Muscle layer of duodenum (tissue), 2 donors: Measurements from ENCODE around the gene CPD.

Source experiments
- H3K27ac ChIP-seq: one replicate; pipeline ENCODE4 v1.7.0; 2013; ENCODE audit warnings: mild to moderate bottlenecking, low read length
- H3K27me3 ChIP-seq: one replicate; pipeline ENCODE4 v1.7.0; 2013; ENCODE audit warnings: low read depth, mild to moderate bottlenecking, control low read depth, low read length
- H3K36me3 ChIP-seq, 2 donors: one replicate each; pipeline ENCODE4 v1.7.0; 2013; ENCODE audit warnings: low read length in 2 of 2, control low read depth in 1 of 2, mild to moderate bottlenecking in 1 of 2; ENCODE audit not compliant: insufficient read depth in 2 of 2, control insufficient read depth in 1 of 2
- H3K4me1 ChIP-seq, 2 donors: one replicate each; pipeline ENCODE4 v1.7.0; 2013; ENCODE audit warnings: low read length in 2 of 2, mild to moderate bottlenecking in 2 of 2, control low read depth in 1 of 2, moderate library complexity in 1 of 2; ENCODE audit not compliant: insufficient read depth in 2 of 2, control insufficient read depth in 1 of 2
- H3K4me3 ChIP-seq, 2 donors: one replicate each; pipeline ENCODE4 v1.7.0; 2013; ENCODE audit warnings: low read length in 2 of 2, low read depth in 1 of 2, mild to moderate bottlenecking in 1 of 2
- H3K9me3 ChIP-seq, 2 donors: one replicate each; pipeline ENCODE4 v1.7.0; 2013; ENCODE audit warnings: low read length in 2 of 2, control low read depth in 1 of 2, mild to moderate bottlenecking in 1 of 2; ENCODE audit not compliant: control insufficient read depth in 1 of 2
- donor health status: healthy.

CPD gene

DNA sequence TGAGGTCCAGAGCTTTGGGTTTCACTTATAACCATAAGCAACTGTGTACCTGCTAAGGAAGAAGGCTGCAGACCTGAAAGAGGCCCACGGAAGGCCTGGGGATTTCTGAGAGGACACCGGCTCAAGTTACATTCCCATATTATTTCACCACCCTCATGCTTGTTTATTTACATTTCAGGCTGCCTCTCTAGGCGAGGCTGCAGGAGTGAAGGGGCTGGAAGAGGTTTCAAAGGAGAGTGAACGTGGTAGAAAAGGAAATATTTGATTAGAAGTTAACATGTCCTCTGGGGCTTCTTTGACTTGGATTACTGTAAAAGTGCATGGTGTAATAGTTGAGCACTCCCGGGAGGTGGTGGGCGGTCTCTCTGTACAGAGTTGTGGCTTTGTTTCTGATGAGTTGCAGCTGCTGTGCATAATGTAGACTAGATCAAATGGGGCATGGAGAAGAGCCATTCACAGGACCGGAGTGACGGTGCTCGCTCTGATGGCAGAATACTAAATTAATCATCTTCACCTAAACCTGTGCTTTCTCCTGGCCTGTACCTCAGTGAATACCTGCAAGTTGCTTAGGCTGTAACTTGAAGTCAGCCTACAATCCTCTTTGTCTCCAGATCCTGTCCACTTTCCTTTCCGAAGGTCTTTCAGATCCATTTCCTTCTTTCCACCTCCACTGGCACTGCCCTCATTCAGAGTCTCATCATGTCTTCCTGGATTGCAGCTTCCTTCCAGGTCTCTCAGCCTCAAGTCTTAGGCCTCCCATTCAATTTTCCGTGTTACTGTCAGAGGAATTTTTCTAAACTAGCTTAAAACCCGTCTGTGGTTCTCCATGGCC is 1.9 kb upstream of the CPD start:
- Histone ChIP-seq H3K4me1 (peaks cover 5 to 21% of the 10 kb centered on the region in 2 donors), H3K36me3 (no peaks in the 10 kb centered on the region), H3K4me3 (no peak overlapping the region), H3K27ac (no peak overlapping the region), H3K9me3 (no peaks in the 10 kb centered on the region), H3K27me3 (no peaks in the 10 kb centered on the region)

DNA sequence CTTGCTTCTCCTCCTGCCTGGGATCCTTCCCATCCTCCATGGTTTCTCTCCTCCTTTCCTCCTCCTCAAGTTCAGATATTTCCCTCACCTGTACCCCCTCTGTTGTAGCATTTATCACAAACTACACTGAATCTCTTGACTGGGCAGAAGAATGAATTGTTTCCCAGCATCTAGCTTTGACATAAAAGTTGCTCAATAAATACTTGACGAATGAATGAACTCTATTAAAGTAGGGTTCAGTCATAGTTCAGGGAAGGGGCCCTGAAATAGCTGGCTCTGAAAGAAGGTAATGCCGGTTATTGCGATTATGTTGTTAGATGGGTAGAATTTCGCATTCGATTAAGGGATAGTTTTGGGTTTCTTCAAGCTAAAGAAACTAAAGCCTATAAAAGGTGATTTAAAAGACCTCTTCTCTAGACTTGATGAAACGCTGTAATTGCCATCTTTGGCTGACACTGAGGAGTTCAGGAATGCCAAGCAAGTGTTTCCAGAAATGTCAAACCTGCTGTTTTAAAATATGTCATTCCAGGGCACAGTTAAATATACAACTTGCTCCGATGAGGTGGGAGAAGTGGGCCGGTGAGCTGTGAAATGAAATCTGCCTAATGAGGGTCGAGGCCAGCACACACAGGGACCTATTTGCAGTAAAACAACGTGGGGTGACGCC is 1.0 kb upstream of the CPD start:
- no peaks in the 10 kb centered on the region for H3K27me3 ChIP-seq
- peak overlapping the region; percentile 88 to 93 for H3K4me3 ChIP-seq
- H3K27ac ChIP-seq = peak overlapping the region; percentile 98
- no peaks in the 10 kb centered on the region for H3K36me3 ChIP-seq
- H3K9me3 ChIP-seq = no peaks in the 10 kb centered on the region
- peaks cover 5 to 21% of the 10 kb centered on the region in 2 donors for H3K4me1 ChIP-seq

DNA sequence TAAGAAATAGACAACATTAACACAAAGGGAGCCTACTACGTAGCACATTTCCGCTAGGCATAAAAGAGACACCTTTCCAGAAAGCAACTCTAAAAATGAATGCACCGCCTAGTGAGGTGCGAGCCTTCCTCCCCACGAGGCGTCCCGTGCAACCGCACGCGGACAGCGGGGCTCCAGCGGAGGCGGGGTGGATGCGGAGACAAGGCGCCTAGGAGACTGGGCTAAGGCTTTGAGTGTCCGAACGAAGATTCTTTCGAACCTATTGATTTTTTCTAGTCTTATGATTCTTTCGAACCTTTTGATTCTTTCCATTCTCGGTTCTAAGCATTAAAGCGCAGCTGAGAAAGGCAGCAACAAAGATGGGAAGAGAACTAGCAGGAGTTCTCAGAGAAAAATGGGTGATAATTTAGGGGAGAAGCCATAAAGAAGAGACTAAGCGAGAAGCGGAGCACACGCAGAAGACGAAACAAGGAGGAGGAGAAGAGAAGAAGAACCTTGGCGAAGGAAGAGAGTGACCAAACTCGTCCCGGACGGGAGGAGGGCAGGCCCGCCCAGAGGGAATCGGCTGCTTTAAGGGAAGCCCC is 394 bp upstream of the CPD start:
- Histone ChIP-seq H3K27me3 (no peaks in the 10 kb centered on the region), H3K9me3 (no peaks in the 10 kb centered on the region), H3K4me3 (peak overlapping the region; percentile 88 to 93), H3K4me1 (peaks cover 5 to 21% of the 10 kb centered on the region in 2 donors), H3K36me3 (no peaks in the 10 kb centered on the region), H3K27ac (peak overlapping the region; percentile 98)

DNA sequence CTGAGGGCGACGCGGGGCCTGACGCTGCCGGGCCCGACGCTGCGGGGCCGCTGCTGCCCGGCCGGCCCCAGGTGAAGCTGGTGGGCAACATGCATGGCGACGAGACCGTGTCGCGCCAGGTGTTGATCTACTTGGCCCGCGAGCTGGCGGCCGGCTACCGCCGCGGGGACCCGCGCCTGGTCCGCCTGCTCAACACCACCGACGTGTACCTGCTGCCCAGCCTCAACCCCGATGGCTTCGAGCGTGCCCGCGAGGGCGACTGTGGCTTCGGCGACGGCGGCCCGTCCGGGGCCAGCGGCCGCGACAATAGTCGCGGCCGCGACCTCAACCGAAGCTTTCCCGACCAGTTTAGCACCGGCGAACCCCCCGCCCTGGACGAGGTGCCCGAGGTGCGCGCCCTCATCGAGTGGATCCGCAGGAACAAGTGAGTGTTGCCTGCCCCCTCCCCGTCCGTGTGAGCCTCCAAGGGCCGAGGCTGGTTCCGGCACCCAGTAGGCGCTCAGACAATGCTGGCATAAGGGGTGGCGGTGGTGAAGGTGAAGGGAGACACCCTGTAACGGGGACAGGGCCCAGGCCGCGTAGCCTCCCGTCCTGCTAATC is 676 bp downstream of the CPD start:
- H3K4me3 ChIP-seq = peak overlapping the region; percentile 88 to 93
- H3K36me3 ChIP-seq = no peaks in the 10 kb centered on the region
- peaks cover 5 to 21% of the 10 kb centered on the region in 2 donors for H3K4me1 ChIP-seq
- no peaks in the 10 kb centered on the region for H3K9me3 ChIP-seq
- H3K27ac ChIP-seq = peak overlapping the region; percentile 56
- H3K27me3 ChIP-seq = no peaks in the 10 kb centered on the region

DNA sequence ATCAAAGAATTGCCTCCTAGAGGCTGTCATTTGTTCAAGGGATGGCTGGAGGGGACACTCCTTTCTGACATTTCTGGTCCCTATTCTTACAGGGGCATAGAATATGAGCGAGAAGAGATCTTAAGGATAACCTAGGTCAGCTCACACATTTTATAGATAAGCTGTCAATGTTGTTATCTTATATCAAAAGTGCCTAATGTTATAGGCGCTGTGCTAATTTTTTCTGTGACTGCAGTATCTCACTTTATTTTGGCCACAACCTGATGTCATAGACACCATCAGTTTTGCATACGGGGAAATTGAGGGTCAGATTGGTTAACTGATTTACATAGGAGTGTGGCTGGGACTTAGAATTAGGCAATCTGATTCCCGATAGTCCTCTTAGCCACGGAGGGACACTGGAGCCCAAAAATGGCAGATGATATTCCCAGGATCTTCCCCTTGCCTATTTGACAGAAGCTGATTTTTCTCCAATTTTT is 1.2 kb downstream of the CPD start:
- no peaks in the 10 kb centered on the region for H3K36me3 ChIP-seq
- H3K27ac ChIP-seq = peak overlapping the region; percentile 56
- no peaks in the 10 kb centered on the region for H3K9me3 ChIP-seq
- peak overlapping the region; percentile 88 to 93 for H3K4me3 ChIP-seq
- no peaks in the 10 kb centered on the region for H3K27me3 ChIP-seq
- peaks cover 5 to 21% of the 10 kb centered on the region in 2 donors for H3K4me1 ChIP-seq

DNA sequence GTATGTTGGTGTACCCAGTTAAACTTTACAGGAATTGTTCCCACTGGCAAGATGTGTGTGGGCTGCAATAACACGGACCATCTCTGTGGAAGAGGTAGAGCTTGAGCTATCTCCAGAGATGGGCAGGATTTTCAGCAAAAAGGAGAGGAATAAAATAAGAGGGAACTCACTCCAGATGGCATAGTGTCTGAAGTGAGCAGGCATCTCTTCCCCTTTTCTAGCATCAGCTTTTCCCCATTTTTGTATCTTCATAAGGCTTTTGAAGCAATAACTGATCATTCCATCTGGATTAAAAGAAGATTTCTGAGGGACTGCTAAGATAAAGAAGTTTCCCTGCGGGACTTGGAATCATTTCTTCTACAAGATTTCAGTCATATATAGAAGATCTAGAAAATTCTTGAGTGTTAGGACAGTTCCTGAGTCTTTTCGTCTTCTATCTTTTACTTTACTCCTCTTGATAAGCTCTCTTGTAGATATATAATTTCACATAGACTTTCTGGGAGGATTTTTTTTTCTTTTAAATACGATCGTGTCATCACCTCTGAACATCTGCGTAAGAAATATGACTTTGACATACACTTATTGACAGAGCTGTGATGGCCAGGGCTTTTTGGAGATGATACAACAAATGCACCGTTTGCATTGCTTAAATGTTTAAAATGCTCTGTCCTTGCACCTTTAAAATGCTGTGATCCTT is 2.1 kb downstream of the CPD start:
- Histone ChIP-seq H3K36me3 (peaks cover 4 to 6% of the 10 kb centered on the region in 2 donors), H3K27ac (no peak overlapping the region), H3K9me3 (no peaks in the 10 kb centered on the region), H3K4me3 (peak overlapping the region; percentile 88 to 93), H3K4me1 (peaks cover 5 to 21% of the 10 kb centered on the region in 2 donors), H3K27me3 (no peaks in the 10 kb centered on the region)

DNA sequence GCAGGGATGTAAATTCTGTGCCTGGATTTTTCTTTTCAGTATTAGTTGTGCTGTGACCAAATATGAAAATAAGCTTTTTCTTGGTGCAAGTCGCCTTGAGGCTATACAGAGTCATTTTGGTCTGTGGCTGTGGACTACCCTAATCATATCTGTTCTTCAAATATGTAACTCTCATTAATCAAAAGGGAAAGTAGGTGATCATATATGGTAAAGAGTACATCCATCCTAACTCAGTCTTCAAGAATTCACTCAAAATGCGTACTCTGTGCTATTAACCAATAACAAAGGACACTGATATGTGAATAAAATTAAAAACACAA is 2.6 kb downstream of the CPD start:
- Histone ChIP-seq H3K36me3 (peaks cover 4 to 8% of the 10 kb centered on the region in 2 donors), H3K4me1 (peaks cover 5 to 21% of the 10 kb centered on the region in 2 donors), H3K27me3 (no peaks in the 10 kb centered on the region), H3K27ac (no peak overlapping the region), H3K9me3 (no peaks in the 10 kb centered on the region), H3K4me3 (peak overlapping the region; percentile 88 to 93)

DNA sequence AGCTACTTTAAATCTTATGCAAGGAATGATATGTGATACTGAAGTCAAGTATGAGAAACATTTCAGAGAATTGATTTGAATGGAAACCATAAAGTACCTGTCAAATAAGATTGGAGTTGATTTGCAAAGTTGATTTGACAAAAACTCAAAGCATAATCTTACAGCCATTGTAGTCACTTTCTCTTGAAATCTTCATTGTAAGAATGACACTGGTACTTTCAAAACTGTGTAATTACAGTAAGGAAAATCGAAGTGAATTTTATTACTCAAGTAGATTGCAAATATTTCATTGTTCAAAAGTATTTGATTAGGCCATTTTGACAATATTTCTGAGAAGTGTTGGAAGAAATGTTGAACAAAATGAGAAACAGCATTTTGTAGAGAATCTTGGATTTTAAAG is 3.6 kb downstream of the CPD start:
- H3K36me3 ChIP-seq = peaks cover 9 to 13% of the 10 kb centered on the region in 2 donors
- H3K27me3 ChIP-seq = no peaks in the 10 kb centered on the region
- peaks cover 5 to 21% of the 10 kb centered on the region in 2 donors for H3K4me1 ChIP-seq
- H3K4me3 ChIP-seq = no peak overlapping the region
- H3K9me3 ChIP-seq = no peaks in the 10 kb centered on the region
- H3K27ac ChIP-seq = no peak overlapping the region

DNA sequence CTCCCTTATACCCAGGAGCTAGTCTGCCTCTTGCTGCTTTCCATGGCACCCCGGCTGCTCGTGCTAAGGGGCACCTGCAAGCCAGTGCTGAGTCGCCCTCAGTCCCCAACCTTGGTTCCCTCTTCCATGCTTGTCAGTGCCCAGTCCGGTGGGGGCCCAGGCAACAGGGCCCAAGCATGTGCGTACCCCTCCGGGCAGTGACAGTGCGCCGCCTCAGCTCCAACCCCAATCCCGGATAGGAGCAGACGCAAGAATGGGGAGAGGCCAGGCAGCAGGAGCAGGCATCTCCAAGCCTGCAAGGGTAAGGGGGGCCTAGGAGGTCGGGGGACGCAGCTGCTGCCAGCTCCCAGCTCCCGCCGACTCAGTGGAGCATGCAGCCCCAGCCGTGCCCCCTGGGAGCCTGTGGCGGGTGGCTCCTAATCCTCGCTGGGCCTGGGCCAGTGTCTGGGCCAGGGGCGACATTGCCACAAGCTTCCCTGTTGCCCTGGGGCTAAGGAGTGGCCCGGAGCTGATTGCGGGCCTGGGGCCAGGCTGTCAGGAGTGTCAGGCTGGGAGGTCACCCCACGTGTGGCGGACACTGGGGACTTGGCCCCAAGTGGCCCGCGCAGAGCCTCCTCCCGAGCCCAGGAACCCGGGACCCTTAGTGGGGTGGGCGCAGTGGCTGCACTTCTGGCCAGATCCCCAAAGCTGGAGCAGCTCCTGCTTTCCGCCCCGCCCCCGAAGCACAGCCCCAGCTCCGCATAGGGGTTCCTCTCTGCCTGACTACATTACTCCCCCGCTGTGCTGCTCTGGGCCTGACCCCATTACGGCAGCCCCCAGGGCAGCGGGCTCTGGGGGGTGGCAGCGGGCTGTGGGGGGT is 9.8 kb downstream of the CPD start:
- H3K27me3 ChIP-seq = no peaks in the 10 kb centered on the region
- no peak overlapping the region for H3K27ac ChIP-seq
- no peak overlapping the region for H3K4me3 ChIP-seq
- peaks cover 12 to 13% of the 10 kb centered on the region in 2 donors for H3K36me3 ChIP-seq
- no peaks in the 10 kb centered on the region for H3K9me3 ChIP-seq
- no peaks in the 10 kb centered on the region for H3K4me1 ChIP-seq

DNA sequence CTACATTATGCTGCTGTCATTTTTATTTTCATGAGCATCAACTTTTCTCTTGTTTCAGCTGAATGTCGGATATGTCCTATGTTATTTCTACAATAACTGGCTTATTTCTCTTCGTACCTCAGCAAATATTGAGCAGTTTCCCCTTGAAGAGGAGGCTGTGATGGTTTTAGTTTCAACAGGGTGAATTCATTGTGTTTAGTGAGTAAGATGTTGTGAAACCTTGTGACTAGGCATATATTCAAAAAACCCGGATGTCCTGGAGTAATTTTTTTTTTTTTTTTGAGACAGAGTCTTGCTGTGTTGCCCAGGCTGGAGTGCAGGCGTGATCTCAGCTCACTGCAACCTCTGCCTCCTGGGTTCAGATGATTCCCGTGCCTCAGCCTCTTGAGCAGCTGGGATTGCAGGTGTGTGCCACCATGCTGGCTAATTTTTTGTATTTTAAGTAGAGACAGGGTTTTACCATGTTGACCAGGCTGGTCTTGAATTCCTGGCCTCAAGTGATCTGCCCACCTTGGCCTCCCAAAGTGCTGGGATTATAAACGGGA is 11.1 kb downstream of the CPD start:
- Histone ChIP-seq H3K4me1 (no peaks in the 10 kb centered on the region), H3K27ac (no peak overlapping the region), H3K27me3 (no peaks in the 10 kb centered on the region), H3K36me3 (peaks cover 12 to 13% of the 10 kb centered on the region in 2 donors), H3K4me3 (no peak overlapping the region), H3K9me3 (no peaks in the 10 kb centered on the region)
